Heart right ventricle (tissue), 16 donors: ENCODE results near the gene CMTM5. TPM values are rescaled to one million over a fixed set of nuclear protein-coding genes. Genes with fewer than 3 reads are reported as not detected.

Source experiments
- ATAC-seq, 8 donors: fragments of 200-7000 bp; cut with Tn5 transposase; one replicate each; pipeline ENCODE4 v1.9.1; 2020; ENCODE audit warnings: mild to moderate bottlenecking in 8 of 8, moderate library complexity in 8 of 8, moderate number of reproducible peaks in 1 of 8
- DNase-seq, 2 donors: peaks; one replicate each; pipeline ENCODE4 v3.0.0-alpha.2; 2020
- H3K27ac ChIP-seq, 10 donors: fragments of 200-600 bp; sonication (generic) in 2 of 10; one replicate each; pipeline versions ENCODE4 v1.5.0 to v1.8.0; 2020 to 2022; ENCODE audit warnings: mild to moderate bottlenecking in 3 of 10
- H3K27me3 ChIP-seq, 7 donors: fragments of 200-600 bp; one replicate each; pipeline ENCODE4 v1.8.0; 2021 to 2022; ENCODE audit warnings: mild to moderate bottlenecking in 2 of 7
- H3K36me3 ChIP-seq, 9 donors: fragments of 200-600 bp; sonication (generic) in 1 of 9; one replicate each; pipeline versions ENCODE4 v1.5.0 to v1.8.0; 2020 to 2022; ENCODE audit warnings: mild to moderate bottlenecking in 2 of 9
- H3K4me1 ChIP-seq, 9 donors: fragments of 200-600 bp; sonication (generic) in 1 of 9; one replicate each; pipeline versions ENCODE4 v1.5.0 to v1.8.0; 2020 to 2022; ENCODE audit warnings: mild to moderate bottlenecking in 4 of 9
- H3K4me3 ChIP-seq, 10 donors: fragments of 200-600 bp; sonication (generic) in 2 of 10; one replicate each; pipeline versions ENCODE4 v1.5.0 to v1.8.0; 2020 to 2022; ENCODE audit warnings: mild to moderate bottlenecking in 7 of 10, moderate library complexity in 2 of 10
- H3K9me3 ChIP-seq, 11 donors: fragments of 200-600 bp in 10 of 11; sonication (generic) in 2 of 11; one replicate each; pipeline versions ENCODE4 v1.5.0 to v1.8.0; 2013 to 2022; ENCODE audit warnings: mild to moderate bottlenecking in 2 of 11, control low read depth in 1 of 11, moderate library complexity in 1 of 11
- WGBS, 2 donors: extraction: QIAGEN DNeasy Blood & Tissue Kit; methylation state at CpG; one replicate each; pipeline ENCODE4 v1.1.7; 2013; ENCODE audit warnings: inconsistent platforms in 1 of 2; 5-methylcytosine and 5-hydroxymethylcytosine counted together
- intact Hi-C, 10 donors: fragments of 100-400 bp; cut with DNase I; formaldehyde crosslinking; loops; one replicate each; pipeline versions ENCODE4 v1.11.1 to v1.14.2; 2022
- polyA plus RNA-seq, 2 donors: library from polyadenylated mRNA; stranded (reverse); fragments of 200-250 nt; gene quantifications; one replicate each; pipeline ENCODE4 v1.2.3, GENCODE V29; 2013
- total RNA-seq, 10 donors: library from RNA; stranded (reverse); fragmentation: NEBNext Ultra II Directional in 3 of 10; extraction: Animal tissue kit (Norgen Biotek cat#: 25700) in 3 of 10; gene quantifications; one replicate each; pipeline versions ENCODE4 v1.2.1 to v1.2.4, GENCODE V29; 2021 to 2023
- TF ChIP-seq, protein P1 (sequence below), 9 donors: fragments of 200-600 bp; sonication (generic) in 2 of 9; IDR thresholded peaks; one replicate each; pipeline versions ENCODE4 v1.5.0 to v1.8.0; 2021 to 2022; ENCODE audit warnings: antibody characterized with exemption in 9 of 9, mild to moderate bottlenecking in 5 of 9, moderate library complexity in 1 of 9
- donor health status: Arrhythmogenic right ventricular cardiomyopathy.
- donor health status: ischemic (EF 13 %, LVEDD 7.1; RV severe dilation, severe dysfunction).
- donor health status: healthy with polysubstance abuse.
- donor health status: DM: no; HTN: yes; CAD: no.
- donor health status: DM: no; HTN: no; CAD: no.
- donor health status: ischemic (EF 25% LVEDD 6.9; RV normal size, moderate dysfunction).
- donor health status: ischemic (EF 25% LVEDD 5.7; RV mildly dilated, moderate dysfunction).
- donor health status: healthy.
- donor health status: DM: yes; HTN: yes; CAD: no.
- donor health status: Ischemic cardiomyopathy.
- donor health status: ischemic (EF 35%, LVEDD 5.7; RV mildly dilated, moderate dysfunction).
- donor health status: nonischemic (EF 11% LVEDD 7.7; RV severe dilation, severe dysfunction).
- donor health status: DM: yes; HTN: yes; CAD: no.
- donor health status: PGD.
- donor health status: ischemic (EF 29% LVEDD 5.4; RV normal size, mild dysfunction).
- donor health status: nonischemic (EF 23%, LVEDD 6.1; RV moderate dilation, normal function).

The CMTM5 gene
- total and polyA plus RNA-seq, 12 donors: 0.32 to 5.3 (median 0.53) TPM; not detected in 7

DNA sequence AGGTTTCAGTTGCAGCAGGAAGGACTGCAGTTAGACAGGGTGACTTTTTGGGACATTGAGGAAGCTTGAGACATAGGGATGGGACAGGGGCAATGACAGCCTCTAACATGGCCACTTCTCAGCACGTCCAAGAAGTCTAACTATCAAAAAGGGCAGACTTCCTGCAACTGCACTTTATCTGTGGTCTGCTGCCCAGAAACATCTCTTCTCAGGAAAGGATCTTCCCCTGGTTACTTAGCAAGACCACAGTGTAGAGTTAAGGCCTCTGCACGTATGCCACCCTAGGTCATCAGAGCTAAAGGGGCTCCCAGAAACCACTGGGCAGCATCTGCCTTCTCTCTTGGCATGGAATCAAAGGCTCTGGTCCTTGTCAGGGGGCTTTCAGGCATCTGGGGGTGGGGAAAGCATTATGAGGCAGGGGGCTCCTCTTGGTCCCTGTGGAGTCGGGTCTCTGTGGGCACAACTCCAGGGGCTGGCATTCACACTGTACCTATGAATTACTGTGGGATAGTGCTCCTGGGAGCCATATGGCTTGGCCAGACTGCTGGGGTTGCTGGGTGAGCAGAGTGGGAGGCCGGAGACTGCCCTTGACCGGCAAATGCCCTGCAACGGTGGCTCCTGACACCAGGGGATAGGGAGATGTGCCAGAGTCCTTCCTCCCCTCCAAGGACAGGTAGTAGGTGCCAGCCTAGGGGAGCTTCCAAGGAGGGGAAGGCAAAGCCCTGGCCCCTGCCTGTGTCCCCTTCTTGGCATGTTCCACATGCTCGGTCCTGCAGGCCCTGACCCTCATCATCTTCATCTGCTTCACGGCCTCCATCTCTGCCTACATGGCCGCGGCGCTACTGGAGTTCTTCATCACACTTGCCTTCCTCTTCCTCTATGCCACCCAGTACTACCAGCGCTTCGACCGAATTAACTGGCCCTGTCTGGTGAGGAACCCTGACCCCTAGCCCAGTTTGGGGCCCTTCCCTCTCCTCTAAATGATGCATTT is 1.0 kb downstream of the CMTM5 start:
- ATAC-seq (peak in 6 of 8 donors; percentile 1 to 19 (median 8)), DNase-seq (no peak)
- H3K9me3 ChIP-seq: no peaks in the 10 kb centered on the region
- peaks cover 0 to 7% (median 0%) of the 10 kb centered on the region in 7 donors for H3K27me3 ChIP-seq
- 66 to 69% methylated on average over 14 of the region's 14 CpGs for WGBS, 2 donors
- no peak overlapping the region for H3K4me3 ChIP-seq
- intact Hi-C loops: loop anchor here in 6 of 10 donors (2.0 to 10.0 kb wide), 5 partner anchors 49 to 116 kb away; no protein-coding TSS in a partner anchor
- TF ChIP-seq, protein P1, sequence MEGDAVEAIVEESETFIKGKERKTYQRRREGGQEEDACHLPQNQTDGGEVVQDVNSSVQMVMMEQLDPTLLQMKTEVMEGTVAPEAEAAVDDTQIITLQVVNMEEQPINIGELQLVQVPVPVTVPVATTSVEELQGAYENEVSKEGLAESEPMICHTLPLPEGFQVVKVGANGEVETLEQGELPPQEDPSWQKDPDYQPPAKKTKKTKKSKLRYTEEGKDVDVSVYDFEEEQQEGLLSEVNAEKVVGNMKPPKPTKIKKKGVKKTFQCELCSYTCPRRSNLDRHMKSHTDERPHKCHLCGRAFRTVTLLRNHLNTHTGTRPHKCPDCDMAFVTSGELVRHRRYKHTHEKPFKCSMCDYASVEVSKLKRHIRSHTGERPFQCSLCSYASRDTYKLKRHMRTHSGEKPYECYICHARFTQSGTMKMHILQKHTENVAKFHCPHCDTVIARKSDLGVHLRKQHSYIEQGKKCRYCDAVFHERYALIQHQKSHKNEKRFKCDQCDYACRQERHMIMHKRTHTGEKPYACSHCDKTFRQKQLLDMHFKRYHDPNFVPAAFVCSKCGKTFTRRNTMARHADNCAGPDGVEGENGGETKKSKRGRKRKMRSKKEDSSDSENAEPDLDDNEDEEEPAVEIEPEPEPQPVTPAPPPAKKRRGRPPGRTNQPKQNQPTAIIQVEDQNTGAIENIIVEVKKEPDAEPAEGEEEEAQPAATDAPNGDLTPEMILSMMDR (IDR thresholded peaks at IDR 0.05): no peak
- H3K36me3 ChIP-seq: peaks cover 0 to 28% (median 7%) of the 10 kb centered on the region in 9 donors
- peaks cover 0 to 37% (median 8%) of the 10 kb centered on the region in 9 donors for H3K4me1 ChIP-seq
- peak overlapping the region in 3 of 10 donors; percentile 23 to 44 (median 32) for H3K27ac ChIP-seq

DNA sequence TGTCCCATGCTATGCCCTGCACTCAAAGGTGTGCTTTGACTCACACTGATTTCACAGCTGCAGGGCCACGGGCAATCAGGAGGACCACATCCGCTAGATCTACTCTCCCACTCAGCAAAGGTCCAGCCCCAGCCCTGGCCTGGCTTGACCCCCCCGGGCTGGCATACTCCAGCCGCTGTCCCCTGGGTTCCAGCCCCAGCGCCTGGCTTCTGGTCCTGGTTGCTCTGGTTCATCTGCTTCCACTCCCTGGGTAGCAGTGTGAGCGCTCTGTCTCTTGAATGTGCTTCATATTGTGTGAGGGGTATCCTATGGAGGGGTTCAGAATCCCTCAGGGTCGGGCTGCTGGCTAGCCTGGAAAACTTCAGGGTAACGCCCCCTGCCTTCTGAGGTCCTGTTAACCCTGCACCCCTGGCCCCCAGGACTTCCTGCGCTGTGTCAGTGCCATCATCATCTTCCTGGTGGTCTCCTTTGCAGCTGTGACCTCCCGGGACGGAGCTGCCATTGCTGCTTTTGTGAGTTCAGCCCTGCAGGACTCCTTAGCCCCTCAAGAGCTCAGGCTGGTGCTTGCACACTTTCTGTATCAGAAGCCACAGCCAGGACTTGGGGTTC is 1.9 kb downstream of the CMTM5 start:
- no peaks in the 10 kb centered on the region for H3K9me3 ChIP-seq
- H3K36me3 ChIP-seq: peaks cover 0 to 36% (median 8%) of the 10 kb centered on the region in 9 donors
- no peak overlapping the region for H3K4me3 ChIP-seq
- TF ChIP-seq, protein P1 (IDR thresholded peaks at IDR 0.05): no peak
- H3K27me3 ChIP-seq: peaks cover 0 to 7% (median 0%) of the 10 kb centered on the region in 7 donors
- intact Hi-C loops: loop anchor here in 6 of 10 donors (5.0 to 10.0 kb wide), 4 partner anchors 51 to 116 kb away; no protein-coding TSS in a partner anchor
- H3K27ac ChIP-seq: no peak overlapping the region
- no peak for DNase-seq
- WGBS, 2 donors: 66 to 70% methylated on average over 11 of the region's 11 CpGs
- peak in 6 of 8 donors; percentile 2 to 35 (median 9) for ATAC-seq
- peaks cover 0 to 39% (median 8%) of the 10 kb centered on the region in 9 donors for H3K4me1 ChIP-seq

DNA sequence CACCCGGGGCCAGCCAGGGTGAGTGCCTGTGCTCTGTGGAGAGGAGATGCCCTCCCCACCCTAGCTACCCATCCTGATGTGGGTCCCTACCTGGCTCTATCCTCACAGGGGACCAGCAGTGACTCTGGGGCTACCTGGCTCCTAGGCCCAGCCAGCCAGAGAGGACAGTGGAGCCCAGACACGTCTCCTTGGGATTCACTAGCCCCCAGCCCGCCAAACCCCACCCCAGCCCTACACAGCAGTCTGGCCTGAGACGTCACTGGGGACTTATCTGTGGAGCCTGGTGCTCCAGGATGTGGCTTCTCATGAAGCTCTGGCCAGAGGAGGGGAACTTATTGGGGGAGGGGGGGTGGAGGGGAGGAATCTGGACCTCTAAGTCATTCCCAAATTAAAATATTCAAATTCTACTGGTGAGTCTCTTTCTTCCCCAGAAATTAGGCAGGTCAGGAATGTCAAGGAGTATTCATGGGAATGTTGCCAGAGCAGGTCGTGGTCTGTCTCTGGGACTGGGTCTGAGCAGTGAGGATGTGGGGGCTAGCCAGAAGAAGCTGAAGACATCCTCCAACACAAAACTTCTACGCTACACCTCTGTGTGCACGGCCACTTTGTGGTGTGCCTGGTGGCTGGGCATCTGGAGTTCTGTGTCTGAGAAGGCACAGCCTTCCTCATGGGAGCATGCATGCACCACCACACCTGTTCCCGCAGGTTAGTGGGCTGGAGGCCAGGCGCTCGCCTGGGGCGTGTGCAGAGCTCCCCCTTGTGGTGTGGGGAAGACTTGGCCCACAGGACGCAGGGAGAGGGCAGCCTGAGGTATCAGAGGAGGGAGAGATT is 2.7 kb downstream of the CMTM5 start:
- peak overlapping the region in 1 of 10 donors; percentile 16 for H3K27ac ChIP-seq
- H3K36me3 ChIP-seq: peaks cover 0 to 43% (median 8%) of the 10 kb centered on the region in 9 donors
- WGBS, 2 donors: 34 to 40% methylated on average over 12 of the region's 12 CpGs
- intact Hi-C loops: loop anchor here (1.0 to 10.0 kb wide), 8 partner anchors 51 to 117 kb away; no protein-coding TSS in a partner anchor
- H3K27me3 ChIP-seq: peaks cover 0 to 7% (median 0%) of the 10 kb centered on the region in 7 donors
- ATAC-seq: peak; percentile 7 to 56 (median 42)
- peak in 1 of 2 donors; percentile 65 for DNase-seq
- peaks cover 0 to 44% (median 8%) of the 10 kb centered on the region in 9 donors for H3K4me1 ChIP-seq
- H3K4me3 ChIP-seq: no peak overlapping the region
- H3K9me3 ChIP-seq: no peaks in the 10 kb centered on the region
- TF ChIP-seq, protein P1 (IDR thresholded peaks at IDR 0.05): peak; percentile 65 to 89 (median 85)
